Measurements from ENCODE around the gene GRPEL1.

Gene GRPEL1

DNA sequence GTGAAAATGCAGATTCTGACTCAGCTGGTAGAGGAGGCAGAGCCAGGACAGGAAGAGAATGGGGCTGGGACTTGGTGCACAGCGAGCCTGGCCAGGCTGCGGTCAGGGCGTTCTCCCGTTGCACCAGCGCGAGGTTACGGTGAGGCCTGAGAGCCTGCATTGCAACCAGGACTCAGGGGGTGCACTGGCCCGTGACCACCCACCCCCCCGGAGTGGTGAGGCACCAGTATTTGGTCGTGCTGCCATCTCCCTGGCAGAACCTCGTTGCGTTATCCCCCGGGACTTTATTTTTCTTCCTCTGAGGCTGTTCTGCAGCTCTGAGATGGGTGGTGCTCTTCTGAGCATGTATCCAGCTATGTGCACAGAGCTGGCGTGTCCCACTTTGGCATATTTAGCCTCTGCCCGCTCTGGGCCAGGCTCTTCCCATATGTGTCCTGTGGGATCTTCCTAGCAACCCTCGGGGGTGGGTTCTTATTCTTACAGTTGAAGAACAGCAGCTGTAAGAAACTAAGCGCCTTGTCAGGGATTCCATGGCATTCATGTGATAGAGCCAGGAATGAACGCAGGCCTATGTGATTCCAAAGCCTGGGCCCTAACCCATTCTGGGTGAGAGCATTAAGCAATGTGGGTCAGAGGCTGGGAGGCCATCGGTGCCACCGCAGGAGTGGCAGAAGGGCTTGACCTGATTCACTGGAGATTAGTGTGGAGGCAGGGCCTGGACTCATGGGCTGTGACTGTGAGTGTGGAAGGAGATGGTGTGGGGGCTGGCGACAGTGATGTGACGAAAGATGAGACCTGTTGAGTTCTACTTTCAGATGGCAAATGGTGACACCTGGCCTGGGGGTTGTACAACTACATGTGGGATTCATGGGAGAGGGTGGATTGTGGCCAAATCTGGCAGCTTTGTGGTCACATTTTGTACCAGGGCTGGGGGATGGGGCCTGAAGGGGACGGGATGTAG, 21.6 kb downstream of the GRPEL1 start:
- no peak for DNase-seq (ENCODE audit: low read depth, low spot score)
- Histone ChIP-seq H3K4me1 (ENCODE audit: control insufficient read depth, insufficient read depth, low read length) (no peaks in the 10 kb centered on the region), H3K36me3 (ENCODE audit: control insufficient read depth, insufficient read depth, low read length) (no peaks in the 10 kb centered on the region), H3K4me3 (ENCODE audit: low read length) (no peak overlapping the region), H3K9me3 (ENCODE audit: control insufficient read depth, insufficient read depth, low read length) (no peaks in the 10 kb centered on the region), H3K27ac (ENCODE audit: low read length) (no peak overlapping the region), H3K27me3 (ENCODE audit: control insufficient read depth, insufficient read depth, low read length) (peaks cover 10% of the 10 kb centered on the region)
- no CpG with 5 or more reads among the region's 23 CpGs for WGBS (ENCODE audit: insufficient coverage, insufficient read length)

DNA sequence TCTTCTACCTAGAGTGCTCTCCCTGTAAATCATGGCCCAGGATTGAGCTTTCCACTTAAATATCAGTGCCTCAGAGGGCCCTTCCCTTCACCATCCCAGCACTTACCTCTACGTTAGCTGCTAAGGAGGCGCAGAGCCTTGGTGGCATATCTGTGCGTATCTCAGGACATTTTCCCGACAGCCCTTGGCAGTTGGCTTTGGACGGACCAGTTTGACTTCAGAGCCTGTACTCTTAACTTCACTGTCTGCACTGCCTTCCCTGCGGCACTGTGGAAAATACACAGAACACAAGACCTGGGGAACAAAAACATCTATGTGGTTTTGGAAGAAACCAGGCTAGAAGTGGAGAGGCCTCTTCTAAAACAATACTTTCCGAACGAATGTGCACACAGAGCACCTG, 22.3 kb downstream of the GRPEL1 start:
- Histone ChIP-seq H3K4me3 (ENCODE audit: low read length) (no peak overlapping the region), H3K27me3 (ENCODE audit: control insufficient read depth, insufficient read depth, low read length) (peaks cover 14% of the 10 kb centered on the region), H3K4me1 (ENCODE audit: control insufficient read depth, insufficient read depth, low read length) (no peaks in the 10 kb centered on the region), H3K9me3 (ENCODE audit: control insufficient read depth, insufficient read depth, low read length) (no peaks in the 10 kb centered on the region), H3K27ac (ENCODE audit: low read length) (no peak overlapping the region), H3K36me3 (ENCODE audit: control insufficient read depth, insufficient read depth, low read length) (no peaks in the 10 kb centered on the region)
- DNase-seq (ENCODE audit: low read depth, low spot score), result no peak
- no CpG with 5 or more reads among the region's 8 CpGs for WGBS (ENCODE audit: insufficient coverage, insufficient read length)

DNA sequence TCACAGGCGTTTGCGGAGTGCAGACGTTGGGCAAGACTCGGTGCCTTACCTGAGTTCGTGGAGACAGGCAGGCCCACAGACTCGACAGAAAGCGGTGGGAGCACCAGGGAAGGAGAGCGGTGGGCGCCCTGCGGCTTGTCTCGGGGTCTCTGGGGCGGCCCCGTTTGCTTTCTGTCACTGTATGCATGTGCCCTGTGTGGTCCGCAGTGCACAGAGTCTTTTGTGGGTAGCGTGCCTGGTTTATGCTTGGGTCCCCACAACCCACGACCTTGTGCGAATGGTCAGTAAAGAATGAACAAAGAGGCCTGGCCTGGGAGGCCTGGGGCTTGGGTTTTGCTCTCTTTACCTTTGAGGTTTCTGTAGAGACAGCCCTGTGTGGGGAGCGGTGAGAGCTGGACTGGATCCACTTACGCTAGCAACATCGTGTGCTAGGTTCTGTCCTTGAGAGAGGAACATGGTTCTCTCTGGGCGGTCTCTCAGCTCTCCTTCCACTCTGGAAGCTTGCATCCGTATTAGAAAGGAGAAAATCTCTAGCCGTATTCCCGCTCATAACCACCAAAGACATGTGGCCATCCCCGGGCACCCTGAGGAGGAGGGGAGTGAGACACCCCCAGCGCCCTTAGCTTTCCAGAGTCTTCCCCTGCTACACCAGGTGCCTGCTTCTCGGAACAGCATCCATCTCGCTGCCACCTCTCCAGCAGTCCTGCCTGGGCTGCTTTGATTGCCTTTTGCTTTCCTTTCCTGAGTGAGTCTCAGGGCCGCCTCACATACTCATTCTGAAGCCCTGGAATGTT, 23.5 kb downstream of the GRPEL1 start:
- Histone ChIP-seq H3K36me3 (ENCODE audit: control insufficient read depth, insufficient read depth, low read length) (no peaks in the 10 kb centered on the region), H3K4me1 (ENCODE audit: control insufficient read depth, insufficient read depth, low read length) (no peaks in the 10 kb centered on the region), H3K4me3 (ENCODE audit: low read length) (peak overlapping the region; percentile 88; the same call in 1 of the 2 replicates), H3K27me3 (ENCODE audit: control insufficient read depth, insufficient read depth, low read length) (peaks cover 14% of the 10 kb centered on the region), H3K27ac (ENCODE audit: low read length) (no peak overlapping the region), H3K9me3 (ENCODE audit: control insufficient read depth, insufficient read depth, low read length) (no peaks in the 10 kb centered on the region)
- no CpG with 5 or more reads among the region's 29 CpGs for WGBS (ENCODE audit: insufficient coverage, insufficient read length)
- no peak for DNase-seq (ENCODE audit: low read depth, low spot score)

DNA sequence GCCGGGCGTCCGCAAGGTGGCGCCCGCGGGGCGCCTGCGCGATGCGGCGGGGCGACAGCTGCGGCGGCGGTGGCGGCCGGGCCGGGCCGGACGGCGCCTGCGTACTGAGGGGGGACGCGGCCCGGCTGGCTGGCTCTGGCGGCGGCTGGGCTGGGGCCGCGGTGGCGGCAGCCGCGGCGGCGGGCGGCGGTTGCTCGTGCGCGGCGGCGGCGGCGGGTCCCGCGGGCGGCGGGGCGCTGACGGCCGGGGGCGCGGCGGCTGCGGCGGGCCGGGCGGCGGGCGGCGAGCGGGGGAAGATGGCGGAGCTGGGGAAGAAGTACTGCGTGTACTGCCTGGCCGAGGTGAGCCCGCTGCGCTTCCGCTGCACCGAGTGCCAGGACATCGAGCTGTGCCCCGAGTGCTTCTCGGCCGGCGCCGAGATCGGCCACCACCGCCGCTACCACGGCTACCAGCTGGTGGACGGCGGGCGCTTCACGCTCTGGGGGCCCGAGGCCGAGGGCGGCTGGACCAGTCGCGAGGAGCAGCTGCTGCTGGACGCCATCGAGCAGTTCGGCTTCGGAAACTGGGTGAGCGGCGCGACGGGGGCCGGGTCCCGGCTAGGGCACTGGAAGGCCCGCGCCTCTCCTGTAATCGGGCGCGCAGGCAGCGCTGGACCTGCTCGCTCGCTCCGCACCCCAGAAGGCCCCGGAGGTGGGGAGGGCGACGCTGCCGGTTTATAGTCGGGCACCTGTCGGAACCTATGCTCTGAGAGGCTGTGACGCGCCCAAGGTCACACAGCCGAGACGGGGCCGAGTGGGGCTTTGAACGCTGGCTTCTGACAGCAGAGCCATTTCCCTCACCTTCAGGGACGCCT, 24.4 kb downstream of the GRPEL1 start, which contains the start of gene TADA2B:
TSS of gene TADA2B (plus strand) at position 89 of the 853 bp plus-strand sequence. CDS start at position 297, 208 bp downstream.
- no CpG with 5 or more reads among the region's 119 CpGs for WGBS (ENCODE audit: insufficient coverage, insufficient read length)
- Histone ChIP-seq H3K27me3 (ENCODE audit: control insufficient read depth, insufficient read depth, low read length) (peaks cover 14% of the 10 kb centered on the region), H3K9me3 (ENCODE audit: control insufficient read depth, insufficient read depth, low read length) (no peaks in the 10 kb centered on the region), H3K4me1 (ENCODE audit: control insufficient read depth, insufficient read depth, low read length) (no peaks in the 10 kb centered on the region), H3K36me3 (ENCODE audit: control insufficient read depth, insufficient read depth, low read length) (no peaks in the 10 kb centered on the region), H3K27ac (ENCODE audit: low read length) (no peak within 1 kb of the TSS), H3K4me3 (ENCODE audit: low read length) (peak within 1 kb of the TSS; percentile 88)
- no peak for DNase-seq (ENCODE audit: low read depth, low spot score)

DNA sequence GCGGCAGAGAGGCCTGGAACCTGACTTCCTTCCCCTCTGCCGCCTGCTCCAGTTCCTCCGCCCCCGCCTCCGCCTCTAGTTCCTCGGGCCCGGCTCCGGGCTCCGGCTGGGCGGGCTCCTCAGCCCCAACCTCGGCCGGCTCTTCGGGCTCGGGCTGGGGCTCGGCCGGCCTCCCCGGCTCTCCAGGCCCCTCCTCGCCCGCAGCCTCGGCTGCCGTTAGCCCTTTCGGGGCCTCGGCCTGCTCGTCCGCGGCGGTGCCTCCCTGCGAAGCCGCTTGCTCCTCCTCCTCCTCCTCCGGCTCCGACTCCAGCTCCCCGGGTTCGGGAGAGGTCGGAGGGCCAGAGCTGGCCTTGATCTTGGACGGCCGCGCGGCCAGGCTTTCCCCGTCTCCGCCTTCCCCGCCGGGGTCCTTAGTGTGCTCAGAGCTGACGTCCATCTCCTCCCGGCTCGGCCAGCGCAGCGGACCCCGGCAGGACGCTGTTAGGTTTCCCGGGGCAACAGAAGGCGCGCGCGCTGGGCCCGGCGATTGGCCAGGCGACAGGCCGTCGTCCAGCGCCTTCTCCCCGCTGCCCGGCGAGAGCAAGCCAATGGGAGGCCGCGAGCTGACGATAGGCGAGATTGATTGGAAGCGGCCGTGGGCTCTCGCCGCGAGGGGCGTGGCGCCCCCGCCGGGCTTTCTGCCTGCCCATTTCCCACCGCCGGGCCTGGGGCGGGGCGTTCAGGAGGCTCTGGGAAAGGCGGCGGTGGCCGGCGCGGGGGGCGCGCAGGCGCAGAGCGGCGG, 25.2 kb downstream of the GRPEL1 start:
- no peak overlapping the region for H3K27ac ChIP-seq (ENCODE audit: low read length)
- H3K9me3 ChIP-seq (ENCODE audit: control insufficient read depth, insufficient read depth, low read length), result no peaks in the 10 kb centered on the region
- peaks cover 14% of the 10 kb centered on the region for H3K27me3 ChIP-seq (ENCODE audit: control insufficient read depth, insufficient read depth, low read length)
- H3K36me3 ChIP-seq (ENCODE audit: control insufficient read depth, insufficient read depth, low read length), result no peaks in the 10 kb centered on the region
- no peaks in the 10 kb centered on the region for H3K4me1 ChIP-seq (ENCODE audit: control insufficient read depth, insufficient read depth, low read length)
- no CpG with 5 or more reads among the region's 90 CpGs for WGBS (ENCODE audit: insufficient coverage, insufficient read length)
- DNase-seq (ENCODE audit: low read depth, low spot score), result peak; percentile 90
- H3K4me3 ChIP-seq (ENCODE audit: low read length), result peak overlapping the region; percentile 54; the same call in 1 of the 2 replicates

DNA sequence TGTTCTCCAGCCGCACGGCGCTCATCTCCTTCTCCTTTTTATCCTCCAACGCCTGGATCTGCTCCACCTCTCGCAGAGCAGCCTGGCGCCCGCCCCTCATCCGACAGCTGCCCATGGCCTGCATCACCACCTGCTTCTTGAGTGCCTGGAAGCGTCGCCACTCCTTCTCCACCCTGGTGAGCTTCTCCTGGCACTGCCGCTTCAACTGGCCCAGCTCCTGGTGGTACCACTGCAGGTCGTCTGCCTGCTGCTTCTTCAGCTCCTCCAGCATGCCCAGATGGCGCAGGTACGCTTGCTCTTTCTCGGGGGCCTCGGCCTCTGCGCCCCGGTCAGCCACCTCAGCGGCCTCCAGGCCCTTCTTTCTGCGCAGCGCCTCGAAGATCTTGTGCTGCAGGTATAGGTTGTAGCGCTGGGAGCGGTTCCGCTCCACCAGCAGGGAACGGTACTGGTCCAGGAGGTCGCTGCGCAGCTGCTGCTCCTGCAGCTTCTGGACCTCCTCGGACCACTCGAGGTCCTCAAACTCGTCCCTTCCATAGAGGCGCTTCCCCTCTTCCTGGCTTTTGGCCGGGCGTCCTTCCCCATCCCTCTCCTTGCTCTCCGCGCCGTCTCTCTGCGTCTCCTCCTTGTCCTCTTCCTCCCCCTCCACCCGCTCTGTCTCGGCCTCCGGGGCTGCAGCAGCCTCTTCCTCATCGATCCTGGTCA, 25.9 kb downstream of the GRPEL1 start:
- no CpG with 5 or more reads among the region's 42 CpGs for WGBS (ENCODE audit: insufficient coverage, insufficient read length)
- Histone ChIP-seq H3K27me3 (ENCODE audit: control insufficient read depth, insufficient read depth, low read length) (peaks cover 14% of the 10 kb centered on the region), H3K4me1 (ENCODE audit: control insufficient read depth, insufficient read depth, low read length) (no peaks in the 10 kb centered on the region), H3K36me3 (ENCODE audit: control insufficient read depth, insufficient read depth, low read length) (no peaks in the 10 kb centered on the region), H3K9me3 (ENCODE audit: control insufficient read depth, insufficient read depth, low read length) (no peaks in the 10 kb centered on the region), H3K4me3 (ENCODE audit: low read length) (peak overlapping the region; percentile 54; the same call in 1 of the 2 replicates), H3K27ac (ENCODE audit: low read length) (no peak overlapping the region)
- DNase-seq (ENCODE audit: low read depth, low spot score), result no peak

DNA sequence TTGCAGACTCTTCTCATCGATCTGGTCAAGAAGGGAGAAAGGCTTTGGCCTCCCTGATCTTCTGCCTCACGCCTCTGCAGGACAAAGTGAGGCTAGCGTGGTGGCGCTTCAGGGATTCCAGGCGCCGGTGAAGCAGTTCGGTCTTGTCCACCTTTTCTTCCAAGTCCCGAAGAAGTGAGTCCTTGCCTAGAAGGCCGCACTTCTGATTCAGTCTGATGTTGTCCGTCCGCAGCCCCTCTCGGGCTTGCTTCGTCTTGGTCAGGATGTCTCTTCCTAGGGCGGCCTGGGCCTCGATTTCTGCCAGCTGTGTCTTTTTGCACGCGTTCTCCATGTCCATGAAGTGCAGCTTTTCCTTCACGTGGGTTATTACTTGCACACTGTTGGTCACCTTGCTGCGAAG, 26.6 kb downstream of the GRPEL1 start:
- no peak overlapping the region for H3K4me3 ChIP-seq (ENCODE audit: low read length)
- H3K9me3 ChIP-seq (ENCODE audit: control insufficient read depth, insufficient read depth, low read length), result no peaks in the 10 kb centered on the region
- H3K27ac ChIP-seq (ENCODE audit: low read length), result no peak overlapping the region
- H3K36me3 ChIP-seq (ENCODE audit: control insufficient read depth, insufficient read depth, low read length), result no peaks in the 10 kb centered on the region
- no CpG with 5 or more reads among the region's 19 CpGs for WGBS (ENCODE audit: insufficient coverage, insufficient read length)
- peaks cover 14% of the 10 kb centered on the region for H3K27me3 ChIP-seq (ENCODE audit: control insufficient read depth, insufficient read depth, low read length)
- no peaks in the 10 kb centered on the region for H3K4me1 ChIP-seq (ENCODE audit: control insufficient read depth, insufficient read depth, low read length)
- no peak for DNase-seq (ENCODE audit: low read depth, low spot score)

DNA sequence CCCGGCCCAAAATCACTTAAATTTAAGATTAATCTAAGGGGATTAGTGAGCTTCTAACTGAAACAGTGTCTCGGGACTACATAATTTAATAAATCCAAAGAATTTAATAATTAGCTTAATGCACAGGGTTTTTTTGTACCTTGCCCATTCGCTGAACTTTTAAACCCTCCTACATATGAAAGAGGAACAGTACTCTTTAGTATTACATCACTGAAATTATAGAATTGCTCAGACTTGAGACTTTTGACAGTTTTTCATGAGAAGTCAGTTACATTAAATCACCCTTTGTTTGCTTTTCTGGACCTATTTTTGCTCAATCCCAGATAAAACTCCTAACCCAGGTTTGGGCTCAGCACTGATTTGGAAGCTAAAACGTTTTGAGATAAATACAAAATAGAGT, 27.1 kb downstream of the GRPEL1 start:
- no peaks in the 10 kb centered on the region for H3K9me3 ChIP-seq (ENCODE audit: control insufficient read depth, insufficient read depth, low read length)
- peaks cover 14% of the 10 kb centered on the region for H3K27me3 ChIP-seq (ENCODE audit: control insufficient read depth, insufficient read depth, low read length)
- H3K4me1 ChIP-seq (ENCODE audit: control insufficient read depth, insufficient read depth, low read length), result no peaks in the 10 kb centered on the region
- no CpG with 5 or more reads among the region's 4 CpGs for WGBS (ENCODE audit: insufficient coverage, insufficient read length)
- H3K27ac ChIP-seq (ENCODE audit: low read length), result no peak overlapping the region
- no peak for DNase-seq (ENCODE audit: low read depth, low spot score)
- H3K36me3 ChIP-seq (ENCODE audit: control insufficient read depth, insufficient read depth, low read length), result no peaks in the 10 kb centered on the region
- H3K4me3 ChIP-seq (ENCODE audit: low read length), result no peak overlapping the region

DNA sequence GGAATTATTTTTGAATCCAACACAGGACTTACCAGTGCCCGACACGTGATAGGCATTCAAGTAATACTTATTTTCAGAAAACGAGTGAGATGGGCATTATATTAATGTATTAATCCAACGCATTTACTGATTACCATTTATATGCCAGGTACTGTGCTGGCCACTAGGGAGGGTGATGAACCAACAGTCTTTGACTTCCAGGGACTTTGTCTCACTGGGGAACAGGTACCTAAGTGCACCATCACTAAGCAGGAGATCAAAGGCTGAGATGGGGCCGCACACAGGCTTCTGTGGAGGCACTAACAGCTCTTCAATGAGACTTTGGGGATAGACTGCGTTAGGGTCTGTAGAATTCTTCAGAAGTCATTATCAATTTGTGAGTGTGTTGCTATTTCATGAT, 30.4 kb downstream of the GRPEL1 start:
- H3K36me3 ChIP-seq (ENCODE audit: control insufficient read depth, insufficient read depth, low read length), result no peaks in the 10 kb centered on the region
- H3K4me3 ChIP-seq (ENCODE audit: low read length), result no peak overlapping the region
- no peaks in the 10 kb centered on the region for H3K9me3 ChIP-seq (ENCODE audit: control insufficient read depth, insufficient read depth, low read length)
- H3K4me1 ChIP-seq (ENCODE audit: control insufficient read depth, insufficient read depth, low read length), result no peaks in the 10 kb centered on the region
- WGBS (ENCODE audit: insufficient coverage, insufficient read length), result no CpG with 5 or more reads among the region's 6 CpGs
- H3K27me3 ChIP-seq (ENCODE audit: control insufficient read depth, insufficient read depth, low read length), result peaks cover 14% of the 10 kb centered on the region
- DNase-seq (ENCODE audit: low read depth, low spot score), result no peak
- H3K27ac ChIP-seq (ENCODE audit: low read length), result no peak overlapping the region

All from iPS DF 6.9 (cell line).